Body of pancreas (tissue), 4 donors: ENCODE measurements around the gene FAM98C.

Experiments
- CTCF ChIP-seq, 7 experiments: fragments of 450-650 bp in 4 of 7; fragments of 200-600 bp in 3 of 7; sonication (generic) in 3 of 7; IDR thresholded peaks; one replicate each; pipeline ENCODE4 v1.5.1; 2016 to 2019; ENCODE audit warnings: antibody characterized with exemption in 7 of 7
- POLR2A ChIP-seq, 3 donors: fragments of 450-650 bp; IDR thresholded peaks; one replicate each; pipeline ENCODE4 v1.6.1; 2016; ENCODE audit warnings: antibody characterized with exemption in 3 of 3, mild to moderate bottlenecking in 2 of 3

GRCh38 chr19:38389101-38389925 lies 13.6 kb upstream of the FAM98C start:
- TF ChIP-seq POLR2A (IDR thresholded peaks at IDR 0.05) = peak in 1 of 3 donors; percentile 8
- TF ChIP-seq CTCF (IDR thresholded peaks at IDR 0.05) = no peak
